PC-9 (cell line): ENCODE results near the gene FARS2. TPM values are rescaled to one million over a fixed set of nuclear protein-coding genes. Genes with fewer than 3 reads are reported as not detected.

Experiments used
- BruUV-seq: library from RNA; stranded (reverse); fragments of 400-500 nt; replicated peaks from 2 replicates; lab custom pipeline; 2021; lab: Mats Ljungman, UMichigan
- CTCF ChIA-PET: fragments of 300-600 bp; sonication (Branson Sonifier 250); formaldehyde crosslinking; loops from one replicate; lab custom pipeline; 2022; ENCODE audit warnings: antibody characterized with exemption; lab: Charles Lee
- POLR2A ChIA-PET: fragments of 300-600 bp; sonication (Branson Sonifier 250); formaldehyde crosslinking; loops from one replicate; lab custom pipeline; 2022; ENCODE audit warnings: antibody characterized with exemption; ENCODE audit not compliant: unreplicated experiment; lab: Charles Lee
- DNase-seq, 2 experiments: peaks; one replicate each; pipeline versions ENCODE4 v3.0.0 to v3.0.0-alpha.2; 2015 to 2022; ENCODE audit warnings: mixed read lengths in 1 of 2
- H2AFZ ChIP-seq: fragments of 200-600 bp; sonication (generic); 2 replicates; pipeline ENCODE4 v1.8.1; 2017; ENCODE audit warnings: antibody characterized with exemption
- H3F3A ChIP-seq: fragments of 200-600 bp; sonication (generic); 2 replicates; pipeline ENCODE4 v1.8.1; 2017; ENCODE audit warnings: antibody characterized with exemption, mild to moderate bottlenecking, low read depth; ENCODE audit not compliant: insufficient read depth
- H3K27ac ChIP-seq: fragments of 200-600 bp; sonication (generic); 2 replicates; pipeline ENCODE4 v1.6.1; 2016; ENCODE audit warnings: mixed run types
- H3K27me3 ChIP-seq: fragments of 200-600 bp; sonication (generic); 2 replicates; pipeline ENCODE4 v1.6.1; 2016; ENCODE audit warnings: low read depth, mixed run types; ENCODE audit not compliant: insufficient read depth
- H3K36me3 ChIP-seq: fragments of 200-600 bp; sonication (generic); 2 replicates; pipeline ENCODE4 v1.6.1; 2016; ENCODE audit warnings: low read depth, mixed run types
- H3K4me1 ChIP-seq: fragments of 200-600 bp; sonication (generic); replicated peaks from 2 replicates; pipeline ENCODE4 v1.6.1; 2016; ENCODE audit warnings: mixed run types; ENCODE audit not compliant: insufficient read depth
- H3K4me2 ChIP-seq: fragments of 200-600 bp; sonication (generic); 2 replicates; pipeline ENCODE4 v1.6.1; 2017; ENCODE audit warnings: mixed run types
- H3K4me3 ChIP-seq: fragments of 200-600 bp; sonication (generic); 2 replicates; pipeline ENCODE4 v1.6.1; 2016; ENCODE audit warnings: mixed run types
- H3K79me2 ChIP-seq: fragments of 200-600 bp; sonication (generic); 2 replicates; pipeline ENCODE4 v1.6.1; 2017; ENCODE audit warnings: low read depth, mixed run types
- H3K9me2 ChIP-seq: fragments of 200-600 bp; sonication (generic); 2 replicates; pipeline ENCODE4 v1.8.1; 2017; ENCODE audit warnings: mild to moderate bottlenecking; ENCODE audit not compliant: insufficient read depth
- H3K9me3 ChIP-seq: fragments of 200-600 bp; sonication (generic); 2 replicates; pipeline ENCODE4 v1.8.1; 2016; ENCODE audit warnings: low read depth; ENCODE audit not compliant: insufficient read depth
- H4K20me1 ChIP-seq: fragments of 200-600 bp; sonication (generic); 2 replicates; pipeline ENCODE4 v1.8.1; 2017; ENCODE audit not compliant: insufficient read depth
- EZH2 ChIP-seq: fragments of 200-600 bp; sonication (generic); IDR thresholded peaks from 2 replicates; pipeline ENCODE4 v1.8.0; 2017; ENCODE audit warnings: antibody characterized with exemption, low read depth
- intact Hi-C: fragments of 100-400 bp; cut with micrococcal nuclease; formaldehyde crosslinking; loops from one replicate; pipeline ENCODE4 v1.10.0; 2022; ENCODE audit not compliant: unreplicated experiment
- total RNA-seq: library from RNA; stranded (reverse); gene quantifications from 2 replicates; pipeline ENCODE4 v1.2.3, GENCODE V29; 2021
- TF ChIP-seq, protein P1 (sequence below): fragments of 200-600 bp; sonication (generic); conservative IDR thresholded peaks from 2 replicates; pipeline ENCODE4 v1.6.1; 2017; ENCODE audit warnings: mixed run types, antibody characterized with exemption, mild to moderate bottlenecking, moderate library complexity

FARS2 gene
- total RNA-seq, 1 experiment from 2014 or later, result 26.7 TPM

DNA sequence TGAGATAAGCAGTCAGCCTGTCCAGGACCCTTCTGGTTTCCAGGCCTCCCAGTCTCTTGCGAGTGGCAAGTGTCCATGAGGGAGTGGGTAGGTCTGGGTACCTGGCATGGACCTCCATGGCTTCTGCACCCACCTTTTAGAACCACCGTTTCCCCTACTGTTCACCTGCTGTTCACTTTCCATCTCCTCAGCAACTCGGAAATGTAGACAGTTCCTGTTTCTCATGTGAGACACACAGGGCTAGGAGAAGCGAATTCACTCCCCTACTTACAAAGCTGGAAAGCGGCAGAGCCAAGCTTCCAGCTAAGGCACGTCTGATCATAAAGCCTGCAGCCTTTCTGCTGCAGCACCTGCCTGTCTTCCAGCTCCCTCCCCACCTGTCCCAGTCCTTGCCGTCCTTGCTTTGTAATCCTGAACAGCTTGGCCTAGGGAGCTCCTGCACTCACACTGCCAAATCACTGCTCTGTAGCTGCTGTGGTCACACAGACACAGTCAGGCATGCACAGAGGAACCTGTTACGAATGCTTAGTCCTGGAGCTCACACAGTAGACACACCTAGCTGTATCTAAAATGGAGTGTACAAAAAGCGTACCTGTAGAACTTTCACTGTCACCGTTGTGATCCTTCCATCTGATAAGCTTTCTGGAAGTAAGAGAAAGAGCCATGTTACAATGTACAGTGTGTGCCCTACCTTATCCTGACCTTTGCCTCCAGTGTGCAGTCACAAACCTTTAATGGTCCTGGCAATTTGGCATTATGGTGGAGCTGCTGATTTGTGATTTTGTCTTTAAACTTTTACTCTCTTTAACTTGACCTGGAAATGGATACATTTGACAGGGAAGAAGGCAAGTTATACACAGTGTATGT, 451.3 kb downstream of the FARS2 start:
- Histone ChIP-seq H3F3A (no peaks in the 10 kb centered on the region), H2AFZ (no peak overlapping the region), H3K9me2 (no peaks in the 10 kb centered on the region), H3K27me3 (no peaks in the 10 kb centered on the region), H3K4me2 (no peak overlapping the region), H3K9me3 (no peaks in the 10 kb centered on the region), H3K4me3 (no peak overlapping the region), H3K27ac (no peak overlapping the region), H3K79me2 (no peaks in the 10 kb centered on the region), H4K20me1 (no peaks in the 10 kb centered on the region), H3K4me1 (no peaks in the 10 kb centered on the region), H3K36me3 (no peaks in the 10 kb centered on the region)
- TF ChIP-seq EZH2, result no peak
- TF ChIP-seq, protein P1, sequence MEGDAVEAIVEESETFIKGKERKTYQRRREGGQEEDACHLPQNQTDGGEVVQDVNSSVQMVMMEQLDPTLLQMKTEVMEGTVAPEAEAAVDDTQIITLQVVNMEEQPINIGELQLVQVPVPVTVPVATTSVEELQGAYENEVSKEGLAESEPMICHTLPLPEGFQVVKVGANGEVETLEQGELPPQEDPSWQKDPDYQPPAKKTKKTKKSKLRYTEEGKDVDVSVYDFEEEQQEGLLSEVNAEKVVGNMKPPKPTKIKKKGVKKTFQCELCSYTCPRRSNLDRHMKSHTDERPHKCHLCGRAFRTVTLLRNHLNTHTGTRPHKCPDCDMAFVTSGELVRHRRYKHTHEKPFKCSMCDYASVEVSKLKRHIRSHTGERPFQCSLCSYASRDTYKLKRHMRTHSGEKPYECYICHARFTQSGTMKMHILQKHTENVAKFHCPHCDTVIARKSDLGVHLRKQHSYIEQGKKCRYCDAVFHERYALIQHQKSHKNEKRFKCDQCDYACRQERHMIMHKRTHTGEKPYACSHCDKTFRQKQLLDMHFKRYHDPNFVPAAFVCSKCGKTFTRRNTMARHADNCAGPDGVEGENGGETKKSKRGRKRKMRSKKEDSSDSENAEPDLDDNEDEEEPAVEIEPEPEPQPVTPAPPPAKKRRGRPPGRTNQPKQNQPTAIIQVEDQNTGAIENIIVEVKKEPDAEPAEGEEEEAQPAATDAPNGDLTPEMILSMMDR, result no peak
- intact Hi-C loops, result no loop called here
- POLR2A ChIA-PET, result no interaction called here
- DNase-seq, result no peak
- CTCF ChIA-PET, result no interaction called here
- BruUV-seq, result no TSS peak

DNA sequence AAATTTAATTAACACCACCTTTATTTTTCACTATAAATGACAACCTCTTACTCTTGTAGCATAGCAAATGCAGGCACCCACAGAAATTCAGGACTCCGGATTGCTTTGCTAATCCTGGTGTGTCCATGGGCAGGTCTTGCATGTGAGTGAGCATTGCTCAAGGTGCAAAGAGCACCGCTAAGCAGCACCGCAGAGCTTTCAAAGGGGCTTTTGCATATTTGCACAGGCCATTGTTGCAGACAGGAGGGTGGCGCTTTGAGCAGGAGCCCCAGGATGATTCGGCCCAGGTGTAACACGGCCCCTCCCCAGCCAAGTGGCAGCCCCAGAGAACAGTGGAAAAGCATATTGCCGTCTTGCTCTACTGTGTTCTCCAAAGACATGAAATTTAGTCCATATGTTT, 452.2 kb downstream of the FARS2 start:
- Histone ChIP-seq H3K27ac (no peak overlapping the region), H3K4me2 (no peak overlapping the region), H3K4me3 (no peak overlapping the region), H3K36me3 (no peaks in the 10 kb centered on the region), H4K20me1 (no peaks in the 10 kb centered on the region), H2AFZ (no peak overlapping the region), H3K79me2 (no peaks in the 10 kb centered on the region), H3K4me1 (no peaks in the 10 kb centered on the region), H3K9me3 (no peaks in the 10 kb centered on the region), H3K9me2 (no peaks in the 10 kb centered on the region), H3K27me3 (no peaks in the 10 kb centered on the region), H3F3A (no peaks in the 10 kb centered on the region)
- BruUV-seq, result no TSS peak
- POLR2A ChIA-PET, result no interaction called here
- intact Hi-C loops, result no loop called here
- no peak for TF ChIP-seq EZH2
- TF ChIP-seq, protein P1, result no peak
- CTCF ChIA-PET, result no interaction called here
- DNase-seq, result no peak

DNA sequence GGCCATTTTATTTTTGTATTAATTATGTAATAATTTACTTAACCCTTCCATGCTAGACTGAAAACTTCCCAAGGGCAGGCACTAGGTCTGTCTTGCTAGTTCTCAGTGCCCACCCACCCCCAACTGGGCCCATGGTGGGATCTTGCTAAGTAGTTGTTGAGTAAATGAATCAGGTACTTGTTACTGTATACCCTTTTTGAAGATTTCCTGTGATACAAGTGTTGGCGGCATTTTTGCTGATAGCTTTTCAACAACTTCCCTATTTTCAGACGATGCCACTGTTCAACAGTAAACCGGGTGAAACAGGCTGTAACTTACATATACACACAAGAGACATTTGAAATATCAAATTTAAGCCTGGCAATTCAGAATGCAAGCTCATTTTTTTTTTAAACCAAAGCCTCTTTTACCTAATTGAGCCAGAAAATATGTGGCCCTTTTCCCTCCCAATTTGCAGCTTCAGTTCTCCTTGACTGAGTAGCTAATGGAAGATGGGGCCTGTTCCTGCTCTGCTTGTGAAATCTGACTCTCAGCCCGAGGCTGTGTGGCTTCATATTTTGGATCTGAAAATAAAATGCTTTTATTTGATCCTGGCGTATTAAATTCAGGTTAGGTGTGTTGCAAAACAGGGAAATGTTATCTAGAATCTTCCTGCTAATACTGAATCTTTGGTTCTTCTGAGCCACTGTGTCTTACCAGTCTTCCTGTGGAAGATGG, 457.1 kb downstream of the FARS2 start:
- H3K27ac ChIP-seq, result no peak overlapping the region

More for the DNA sequence above, 457.1 kb downstream of the FARS2 start:
- H3K4me3 ChIP-seq, result no peak overlapping the region
- H3K27me3 ChIP-seq, result no peaks in the 10 kb centered on the region
- TF ChIP-seq EZH2, result no peak
- TF ChIP-seq, protein P1, result no peak
- BruUV-seq, result no TSS peak
- H3K9me3 ChIP-seq, result no peaks in the 10 kb centered on the region
- ChIA-PET CTCF (no interaction called here), POLR2A (no interaction called here)
- no peaks in the 10 kb centered on the region for H3K9me2 ChIP-seq
- DNase-seq, result no peak
- no peaks in the 10 kb centered on the region for H3K79me2 ChIP-seq
- H4K20me1 ChIP-seq, result no peaks in the 10 kb centered on the region
- intact Hi-C loops, result no loop called here
- H3K4me2 ChIP-seq, result no peak overlapping the region
- no peaks in the 10 kb centered on the region for H3K4me1 ChIP-seq
- H3K36me3 ChIP-seq, result no peaks in the 10 kb centered on the region
- no peak overlapping the region for H2AFZ ChIP-seq
- no peaks in the 10 kb centered on the region for H3F3A ChIP-seq
